Left ventricle myocardium inferior (tissue), 1 donor: ENCODE results near the gene CDH22. TPM values are rescaled to one million over a fixed set of nuclear protein-coding genes. Genes with fewer than 3 reads are reported as not detected.

Source experiments
- DNase-seq: peaks from one replicate; pipeline ENCODE4 v3.0.0-alpha.2; 2020
- H3K27ac ChIP-seq: fragments of 200-600 bp; replicated peaks from 2 replicates; pipeline ENCODE4 v1.8.0; 2021
- H3K27me3 ChIP-seq: fragments of 200-600 bp; 2 replicates; pipeline ENCODE4 v1.8.0; 2021; ENCODE audit warnings: low read depth
- H3K36me3 ChIP-seq: fragments of 200-600 bp; 2 replicates; pipeline ENCODE4 v1.8.0; 2021
- H3K4me1 ChIP-seq: fragments of 200-600 bp; 2 replicates; pipeline ENCODE4 v1.8.0; 2021
- H3K4me3 ChIP-seq: fragments of 200-600 bp; 2 replicates; pipeline ENCODE4 v1.8.0; 2021; ENCODE audit warnings: mild to moderate bottlenecking, moderate library complexity
- H3K9me3 ChIP-seq: fragments of 200-600 bp; replicated peaks from 2 replicates; pipeline ENCODE4 v1.8.0; 2021
- CTCF ChIP-seq: fragments of 200-600 bp; IDR thresholded peaks from 2 replicates; pipeline ENCODE4 v1.8.0; 2021; ENCODE audit warnings: antibody characterized with exemption, mild to moderate bottlenecking, borderline replicate concordance
- intact Hi-C: fragments of 100-400 bp; cut with micrococcal nuclease; formaldehyde crosslinking; loops from one replicate; pipeline ENCODE4 v1.11.0; 2022
- total RNA-seq: library from RNA; stranded (reverse); fragmentation: NEBNext Ultra II Directional; extraction: Animal tissue kit (Norgen Biotek cat#: 25700); gene quantifications from one replicate; pipeline ENCODE4 v1.2.1, GENCODE V29; 2021
- donor health status: DM: no; HTN: yes; CAD: no; lungs with severe emphysema.

Gene CDH22
- total RNA-seq, 1 donor from 2014 or later = 2.3 TPM

- Histone ChIP-seq H3K9me3 (no peaks in the 10 kb centered on the region), H3K27ac (no peak overlapping the region), H3K36me3 (no peaks in the 10 kb centered on the region), H3K27me3 (peaks cover 86% of the 10 kb centered on the region), H3K4me3 (no peak overlapping the region), H3K4me1 (no peaks in the 10 kb centered on the region)
- no peak for DNase-seq
- TF ChIP-seq CTCF = no peak
- intact Hi-C loops = no loop called here
Observed at GRCh38 chr20:46192376-46192944, 115.8 kb downstream of the CDH22 start.

GRCh38 chr20:46191611-46192010 lies 116.7 kb downstream of the CDH22 start:
- no peak overlapping the region for H3K4me3 ChIP-seq
- no peak overlapping the region for H3K27ac ChIP-seq
- no peaks in the 10 kb centered on the region for H3K4me1 ChIP-seq
- intact Hi-C loops = no loop called here
- no peak for TF ChIP-seq CTCF
- no peaks in the 10 kb centered on the region for H3K9me3 ChIP-seq
- H3K27me3 ChIP-seq = peaks cover 82% of the 10 kb centered on the region
- no peak for DNase-seq
- no peaks in the 10 kb centered on the region for H3K36me3 ChIP-seq

GRCh38 chr20:46191168-46191540 lies 117.1 kb downstream of the CDH22 start:
- Histone ChIP-seq H3K9me3 (no peaks in the 10 kb centered on the region), H3K27ac (no peak overlapping the region), H3K27me3 (peaks cover 82% of the 10 kb centered on the region), H3K4me1 (no peaks in the 10 kb centered on the region), H3K4me3 (no peak overlapping the region), H3K36me3 (no peaks in the 10 kb centered on the region)
- no peak for DNase-seq
- intact Hi-C loops = no loop called here
- TF ChIP-seq CTCF = no peak

GRCh38 chr20:46190478-46191167 lies 117.7 kb downstream of the CDH22 start:
- H3K27me3 ChIP-seq = peaks cover 82% of the 10 kb centered on the region

GRCh38 chr20:46188866-46189541 lies 119.3 kb downstream of the CDH22 start:
- no peak overlapping the region for H3K27ac ChIP-seq
- DNase-seq = no peak
- no peak for TF ChIP-seq CTCF
- no peaks in the 10 kb centered on the region for H3K36me3 ChIP-seq
- H3K4me1 ChIP-seq = no peaks in the 10 kb centered on the region
- H3K9me3 ChIP-seq = no peaks in the 10 kb centered on the region
- H3K27me3 ChIP-seq = peaks cover 67% of the 10 kb centered on the region
- intact Hi-C loops = no loop called here
- H3K4me3 ChIP-seq = no peak overlapping the region

More at GRCh38 chr20:46190478-46191167, 117.7 kb downstream of the CDH22 start:
- Histone ChIP-seq H3K9me3 (no peaks in the 10 kb centered on the region), H3K4me3 (no peak overlapping the region), H3K36me3 (no peaks in the 10 kb centered on the region), H3K4me1 (no peaks in the 10 kb centered on the region), H3K27ac (no peak overlapping the region)
- intact Hi-C loops = no loop called here
- DNase-seq = no peak
- no peak for TF ChIP-seq CTCF
